Measurements from ENCODE around the gene DDX25.

The DDX25 gene

GRCh38 chr11:125950696-125951651 is 46.7 kb downstream of the DDX25 start:
- Histone ChIP-seq H3F3A (ENCODE audit: insufficient read depth, low read length) (no peaks in the 10 kb centered on the region), H2AFZ (ENCODE audit: low read length) (no peak overlapping the region), H3K4me3 (ENCODE audit: low read depth, low read length, poor library complexity, severe bottlenecking) (no peak overlapping the region), H3K4me2 (ENCODE audit: low read length) (no peak overlapping the region), H3K4me1 (ENCODE audit: insufficient read depth, low read length, severe bottlenecking) (no peaks in the 10 kb centered on the region), H3K79me2 (ENCODE audit: insufficient read depth, low read length) (no peaks in the 10 kb centered on the region), H3K9me3 (ENCODE audit: low read length) (no peaks in the 10 kb centered on the region), H3K36me3 (ENCODE audit: insufficient read depth, low read length) (no peaks in the 10 kb centered on the region), H3K27me3 (ENCODE audit: insufficient read depth, low read length) (no peaks in the 10 kb centered on the region), H3K9ac (ENCODE audit: low read length) (no peak overlapping the region), H4K20me1 (ENCODE audit: insufficient read depth, low read length) (no peaks in the 10 kb centered on the region), H3K9me2 (ENCODE audit: low read depth, low read length) (no peaks in the 10 kb centered on the region), H3K27ac (ENCODE audit: low read depth, low read length, poor library complexity, severe bottlenecking) (no peak overlapping the region)
- TF ChIP-seq CTCF (IDR thresholded peaks at IDR 0.05; ENCODE audit: low read length) (no peak), EZH2 (IDR thresholded peaks at IDR 0.05; ENCODE audit: borderline replicate concordance, low read length) (no peak)

GRCh38 chr11:125951731-125952130 is 47.4 kb downstream of the DDX25 start:
- Histone ChIP-seq H3K9ac (ENCODE audit: low read length) (no peak overlapping the region), H3K27ac (ENCODE audit: low read depth, low read length, poor library complexity, severe bottlenecking) (no peak overlapping the region)

GRCh38 chr11:125952559-125952958 is 48.3 kb downstream of the DDX25 start:
- no peaks in the 10 kb centered on the region for H4K20me1 ChIP-seq (ENCODE audit: insufficient read depth, low read length)
- no peaks in the 10 kb centered on the region for H3K36me3 ChIP-seq (ENCODE audit: insufficient read depth, low read length)
- TF ChIP-seq CTCF (IDR thresholded peaks at IDR 0.05; ENCODE audit: low read length) (no peak), EZH2 (IDR thresholded peaks at IDR 0.05; ENCODE audit: borderline replicate concordance, low read length) (no peak)
- no peaks in the 10 kb centered on the region for H3K9me2 ChIP-seq (ENCODE audit: low read depth, low read length)
- H3F3A ChIP-seq (ENCODE audit: insufficient read depth, low read length): no peaks in the 10 kb centered on the region
- no peak overlapping the region for H3K4me3 ChIP-seq (ENCODE audit: low read depth, low read length, poor library complexity, severe bottlenecking)
- no peak overlapping the region for H2AFZ ChIP-seq (ENCODE audit: low read length)
- H3K4me2 ChIP-seq (ENCODE audit: low read length): no peak overlapping the region
- no peaks in the 10 kb centered on the region for H3K79me2 ChIP-seq (ENCODE audit: insufficient read depth, low read length)
- H3K9me3 ChIP-seq (ENCODE audit: low read length): no peaks in the 10 kb centered on the region
- no peak overlapping the region for H3K27ac ChIP-seq (ENCODE audit: low read depth, low read length, poor library complexity, severe bottlenecking)
- H3K4me1 ChIP-seq (ENCODE audit: insufficient read depth, low read length, severe bottlenecking): no peaks in the 10 kb centered on the region
- no peaks in the 10 kb centered on the region for H3K27me3 ChIP-seq (ENCODE audit: insufficient read depth, low read length)
- no peak overlapping the region for H3K9ac ChIP-seq (ENCODE audit: low read length)

More at GRCh38 chr11:125951731-125952130, 47.4 kb downstream of the DDX25 start:
- Histone ChIP-seq H2AFZ (ENCODE audit: low read length) (no peak overlapping the region), H3K9me2 (ENCODE audit: low read depth, low read length) (no peaks in the 10 kb centered on the region), H3K4me3 (ENCODE audit: low read depth, low read length, poor library complexity, severe bottlenecking) (no peak overlapping the region), H3K27me3 (ENCODE audit: insufficient read depth, low read length) (no peaks in the 10 kb centered on the region), H3K4me1 (ENCODE audit: insufficient read depth, low read length, severe bottlenecking) (no peaks in the 10 kb centered on the region), H3K4me2 (ENCODE audit: low read length) (no peak overlapping the region), H3K79me2 (ENCODE audit: insufficient read depth, low read length) (no peaks in the 10 kb centered on the region), H4K20me1 (ENCODE audit: insufficient read depth, low read length) (no peaks in the 10 kb centered on the region), H3F3A (ENCODE audit: insufficient read depth, low read length) (no peaks in the 10 kb centered on the region), H3K9me3 (ENCODE audit: low read length) (no peaks in the 10 kb centered on the region), H3K36me3 (ENCODE audit: insufficient read depth, low read length) (no peaks in the 10 kb centered on the region)
- TF ChIP-seq CTCF (IDR thresholded peaks at IDR 0.05; ENCODE audit: low read length) (no peak), EZH2 (IDR thresholded peaks at IDR 0.05; ENCODE audit: borderline replicate concordance, low read length) (no peak)
